ENCODE measurements around the gene PODXL2. TPM values are rescaled to one million over a fixed set of nuclear protein-coding genes. Genes with fewer than 3 reads are reported as not detected.

Gene PODXL2
- polyA plus RNA-seq, 1 experiment = 3.4 TPM

DNA sequence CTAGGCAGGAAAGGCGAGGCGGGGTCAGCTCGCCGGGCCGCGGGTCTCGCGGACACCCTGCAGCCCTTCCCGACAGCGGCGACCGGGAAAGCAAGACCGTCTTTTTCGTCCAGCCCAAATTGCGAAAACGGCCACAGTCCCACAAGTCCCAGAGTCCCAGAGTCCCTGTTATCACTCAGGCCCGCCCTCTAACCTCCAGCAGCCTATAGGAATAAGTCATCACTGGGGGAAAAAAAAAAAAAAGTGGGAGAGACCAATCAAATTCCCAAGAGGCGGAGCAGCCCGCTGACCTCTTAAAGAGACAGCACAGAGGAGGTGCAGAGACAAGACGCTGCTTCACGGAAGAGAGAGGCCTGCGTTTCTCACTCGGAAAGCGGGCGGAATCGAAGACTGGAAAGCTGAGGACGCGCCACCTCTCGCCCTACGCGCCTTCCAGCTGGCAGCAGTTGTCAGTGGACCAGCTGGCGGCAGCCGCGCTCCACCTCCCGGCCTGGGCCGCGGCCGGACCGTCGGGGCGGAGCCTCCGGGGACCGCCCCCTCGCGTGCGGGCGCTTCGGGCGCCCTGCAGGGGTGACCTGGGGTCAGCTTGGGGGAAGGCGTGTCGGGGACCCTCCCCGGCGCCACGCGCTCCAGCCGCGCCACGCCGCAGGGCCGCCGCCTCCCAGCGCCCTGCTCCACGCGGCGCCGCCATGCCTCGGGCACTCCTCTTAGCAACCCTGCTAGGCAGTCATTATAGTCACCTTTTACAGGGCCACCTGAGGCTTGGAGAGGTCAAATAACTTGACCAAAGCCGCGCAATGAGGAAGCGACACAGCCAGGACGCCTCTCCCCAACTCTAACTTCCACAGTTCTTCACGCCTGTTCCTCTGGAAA lies 38.2 kb upstream of the PODXL2 start, which contains the start of gene TPRA1:
TSS of gene TPRA1 (minus strand) at position 141 of the 873 bp plus-strand sequence. CDS start 10,587 bp downstream, outside the sequence.
- Histone ChIP-seq H3K27me3 (ENCODE audit: control insufficient read depth, insufficient read depth, low read length) (no peaks in the 10 kb centered on the region), H3K36me3 (ENCODE audit: control insufficient read depth, insufficient read depth, low read length) (peaks cover 2% of the 10 kb centered on the region; the same call in 1 of the 2 replicates), H3K4me3 (ENCODE audit: low read depth, low read length) (peak within 1 kb of the TSS; percentile 72)
- TF ChIP-seq, protein P1, sequence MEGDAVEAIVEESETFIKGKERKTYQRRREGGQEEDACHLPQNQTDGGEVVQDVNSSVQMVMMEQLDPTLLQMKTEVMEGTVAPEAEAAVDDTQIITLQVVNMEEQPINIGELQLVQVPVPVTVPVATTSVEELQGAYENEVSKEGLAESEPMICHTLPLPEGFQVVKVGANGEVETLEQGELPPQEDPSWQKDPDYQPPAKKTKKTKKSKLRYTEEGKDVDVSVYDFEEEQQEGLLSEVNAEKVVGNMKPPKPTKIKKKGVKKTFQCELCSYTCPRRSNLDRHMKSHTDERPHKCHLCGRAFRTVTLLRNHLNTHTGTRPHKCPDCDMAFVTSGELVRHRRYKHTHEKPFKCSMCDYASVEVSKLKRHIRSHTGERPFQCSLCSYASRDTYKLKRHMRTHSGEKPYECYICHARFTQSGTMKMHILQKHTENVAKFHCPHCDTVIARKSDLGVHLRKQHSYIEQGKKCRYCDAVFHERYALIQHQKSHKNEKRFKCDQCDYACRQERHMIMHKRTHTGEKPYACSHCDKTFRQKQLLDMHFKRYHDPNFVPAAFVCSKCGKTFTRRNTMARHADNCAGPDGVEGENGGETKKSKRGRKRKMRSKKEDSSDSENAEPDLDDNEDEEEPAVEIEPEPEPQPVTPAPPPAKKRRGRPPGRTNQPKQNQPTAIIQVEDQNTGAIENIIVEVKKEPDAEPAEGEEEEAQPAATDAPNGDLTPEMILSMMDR (IDR thresholded peaks at IDR 0.05; ENCODE audit: insufficient read depth, low read depth, low read length) = no peak
- POLR2A ChIA-PET = no interaction called here
- peak; percentile 90 for DNase-seq (ENCODE audit: low read depth)
- CTCF ChIA-PET = interaction anchor here (1.1 to 1.6 kb wide), 2 partner anchors 9 to 16 kb away, joined by 3 to 5 read pairs; no protein-coding TSS in a partner anchor

DNA sequence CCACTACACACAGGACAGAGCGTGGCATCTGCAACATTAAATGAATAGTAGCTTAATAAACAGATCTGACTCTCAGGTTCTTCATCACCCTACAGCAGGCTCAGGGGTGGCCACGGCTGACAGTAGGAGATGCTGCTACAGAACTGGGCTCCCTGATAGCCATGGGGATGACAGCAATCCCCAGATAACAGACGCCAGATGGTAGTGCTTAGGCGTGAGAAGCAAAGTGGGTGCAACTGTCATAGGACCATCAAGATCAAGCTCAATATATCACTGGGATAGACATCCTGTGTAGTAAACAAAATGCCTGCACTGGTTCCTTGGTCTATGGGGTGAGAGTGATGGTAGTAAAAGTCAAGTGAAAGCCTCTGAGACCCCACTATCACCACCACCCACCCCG lies 35.8 kb upstream of the PODXL2 start:
- H3K36me3 ChIP-seq (ENCODE audit: control insufficient read depth, insufficient read depth, low read length) = no peaks in the 10 kb centered on the region
- TF ChIP-seq, protein P1 (IDR thresholded peaks at IDR 0.05; ENCODE audit: insufficient read depth, low read depth, low read length) = no peak
- no peaks in the 10 kb centered on the region for H3K27me3 ChIP-seq (ENCODE audit: control insufficient read depth, insufficient read depth, low read length)
- ChIA-PET CTCF (no interaction called here), POLR2A (no interaction called here)
- no peak for DNase-seq (ENCODE audit: low read depth)
- no peak overlapping the region for H3K4me3 ChIP-seq (ENCODE audit: low read depth, low read length)

DNA sequence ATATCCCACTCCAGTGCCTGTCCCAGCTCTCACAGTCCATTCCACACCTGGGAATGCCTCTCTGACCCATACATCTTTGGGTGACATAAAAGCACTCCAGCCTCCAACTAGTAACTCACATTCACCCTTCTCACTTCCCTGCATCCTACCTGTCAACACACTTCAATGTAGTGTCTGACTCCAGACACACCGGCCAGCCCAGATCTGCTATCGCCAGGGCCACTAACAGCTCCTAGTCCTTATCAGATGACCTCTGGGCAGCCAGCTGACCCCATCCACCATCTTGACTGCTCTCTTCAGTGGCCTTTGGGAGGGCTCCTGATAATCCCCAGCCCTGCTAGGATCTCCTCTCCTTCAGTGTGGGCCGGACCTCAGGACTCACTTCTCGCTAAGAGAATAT lies 33.7 kb upstream of the PODXL2 start:
- DNase-seq (ENCODE audit: low read depth) = no peak
- ChIA-PET CTCF (interaction anchor here (1.4 to 1.9 kb wide), 2 partner anchors 11 to 20 kb away, joined by 3 to 4 read pairs; no protein-coding TSS in a partner anchor), POLR2A (no interaction called here)
- no peaks in the 10 kb centered on the region for H3K36me3 ChIP-seq (ENCODE audit: control insufficient read depth, insufficient read depth, low read length)
- H3K4me3 ChIP-seq (ENCODE audit: low read depth, low read length) = no peak overlapping the region
- H3K27me3 ChIP-seq (ENCODE audit: control insufficient read depth, insufficient read depth, low read length) = no peaks in the 10 kb centered on the region
- TF ChIP-seq, protein P1 (IDR thresholded peaks at IDR 0.05; ENCODE audit: insufficient read depth, low read depth, low read length) = no peak

DNA sequence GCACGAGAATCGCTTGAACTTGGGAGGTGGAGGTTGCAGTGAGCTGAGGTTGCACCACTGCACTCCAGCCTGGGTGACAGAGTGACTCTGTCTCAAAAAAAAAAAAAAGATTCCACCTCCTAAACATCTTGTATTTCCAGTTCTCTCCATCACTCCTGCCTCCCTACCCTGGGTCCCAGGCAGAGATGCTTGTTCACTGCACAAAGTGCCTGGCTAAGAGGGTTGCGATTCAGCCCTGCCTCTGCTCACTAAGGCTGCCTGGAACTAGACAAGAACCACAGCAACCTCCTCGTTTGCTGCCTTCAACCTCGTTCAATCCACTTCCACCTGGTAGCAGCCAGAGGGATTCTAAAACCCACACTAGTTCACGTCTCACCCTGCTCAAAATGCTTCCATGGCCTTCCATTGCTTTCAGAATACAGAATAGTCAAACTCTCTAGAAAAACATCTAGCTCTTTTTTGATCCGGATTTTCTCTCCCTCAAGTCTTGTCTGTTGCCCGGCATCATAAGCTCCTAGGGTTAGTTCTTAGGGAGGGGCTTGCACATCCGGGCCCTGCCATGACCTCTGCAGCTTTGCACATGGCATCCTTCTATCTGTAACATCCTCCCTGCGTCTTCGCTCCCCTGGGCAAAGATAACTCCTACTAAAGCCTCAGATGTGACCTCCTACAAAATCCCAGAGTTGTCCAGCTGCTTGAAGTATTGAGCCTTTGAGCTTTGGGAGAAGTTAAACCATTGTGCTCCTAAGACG lies 31.8 kb upstream of the PODXL2 start:
- DNase-seq (ENCODE audit: low read depth) = no peak
- H3K27me3 ChIP-seq (ENCODE audit: control insufficient read depth, insufficient read depth, low read length) = no peaks in the 10 kb centered on the region
- TF ChIP-seq, protein P1 (IDR thresholded peaks at IDR 0.05; ENCODE audit: insufficient read depth, low read depth, low read length) = no peak
- POLR2A ChIA-PET = no interaction called here
- no peak overlapping the region for H3K4me3 ChIP-seq (ENCODE audit: low read depth, low read length)
- CTCF ChIA-PET = interaction anchor here (0.9 kb wide), 1 partner anchor 22 kb away, joined by 4 read pairs; no protein-coding TSS in a partner anchor
- no peaks in the 10 kb centered on the region for H3K36me3 ChIP-seq (ENCODE audit: control insufficient read depth, insufficient read depth, low read length)
